LHCN-M2 (cell line): ENCODE results near the gene NOTCH1. TPM values are rescaled to one million over a fixed set of nuclear protein-coding genes. Genes with fewer than 3 reads are reported as not detected.

ENCODE experiments used
- DNase-seq: peaks from one replicate; pipeline ENCODE4 v3.0.0-alpha.2; 2012; ENCODE audit warnings: low read depth
- total RNA-seq: library from RNA; depleted of rRNA; stranded (reverse); fragments of >200 nt; gene quantifications from 2 replicates; pipeline ENCODE4 v1.2.3, GENCODE V29; 2014; rRNA removed

The NOTCH1 gene
- total RNA-seq, 1 experiment from 2014 or later: 9.1 TPM

DNA sequence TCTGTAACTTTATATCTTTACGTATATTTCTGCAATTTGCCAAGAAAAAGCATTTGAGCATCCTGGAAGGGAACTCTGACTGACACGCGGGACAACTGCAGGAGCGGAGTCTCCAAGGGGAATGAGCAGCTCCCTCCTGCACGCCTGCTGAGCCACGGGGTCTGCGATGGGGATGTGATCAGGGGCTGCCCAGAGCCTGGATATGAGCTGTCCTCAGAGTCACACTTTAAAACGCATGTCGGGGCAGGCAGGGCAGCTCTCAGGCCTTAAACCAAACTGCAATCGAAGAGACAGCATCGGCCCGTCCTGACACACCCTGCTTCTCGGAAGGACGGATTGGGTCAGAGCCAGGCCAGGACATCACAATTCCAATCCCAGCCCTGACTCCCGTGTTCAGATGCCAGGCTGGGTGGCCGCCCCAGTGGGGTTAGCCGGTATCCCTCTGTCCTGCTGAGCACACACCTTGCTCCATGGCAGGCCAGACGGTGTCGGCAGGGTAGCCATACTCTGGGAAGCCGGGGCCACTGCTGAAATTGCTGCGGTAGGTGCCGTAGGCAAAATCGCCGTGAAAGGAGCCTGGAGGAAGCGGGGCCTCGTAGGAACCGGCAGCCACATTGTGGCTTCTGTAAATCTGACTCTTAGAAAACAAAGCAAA is 80.2 kb downstream of the NOTCH1 start:
- no peak for DNase-seq

- no peak for DNase-seq
Measured at GRCh38 chr9:136464241-136464640, 81.6 kb downstream of the NOTCH1 start.

DNA sequence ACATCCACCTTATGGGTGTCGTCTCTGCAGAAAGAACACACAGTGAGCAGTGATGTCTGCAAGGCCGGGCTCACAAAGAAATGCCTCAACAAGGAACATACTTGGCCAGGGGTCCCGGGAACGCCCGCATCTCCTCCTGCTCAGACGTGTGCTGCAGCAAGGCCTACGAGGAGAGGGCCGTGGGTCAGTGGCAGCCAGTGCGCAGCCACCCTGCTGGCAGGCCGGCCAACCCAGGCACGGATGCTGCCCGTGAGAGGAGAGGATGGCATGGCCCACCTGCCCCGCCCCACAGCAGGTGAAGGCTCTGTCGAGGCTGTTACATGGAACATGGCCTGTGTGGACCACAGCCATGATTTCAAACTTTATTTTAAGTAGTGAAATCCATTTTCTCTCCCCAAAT is 82.3 kb downstream of the NOTCH1 start:
- no peak for DNase-seq

GRCh38 chr9:136462664-136463063 is 83.2 kb downstream of the NOTCH1 start:
- DNase-seq: no peak

DNA sequence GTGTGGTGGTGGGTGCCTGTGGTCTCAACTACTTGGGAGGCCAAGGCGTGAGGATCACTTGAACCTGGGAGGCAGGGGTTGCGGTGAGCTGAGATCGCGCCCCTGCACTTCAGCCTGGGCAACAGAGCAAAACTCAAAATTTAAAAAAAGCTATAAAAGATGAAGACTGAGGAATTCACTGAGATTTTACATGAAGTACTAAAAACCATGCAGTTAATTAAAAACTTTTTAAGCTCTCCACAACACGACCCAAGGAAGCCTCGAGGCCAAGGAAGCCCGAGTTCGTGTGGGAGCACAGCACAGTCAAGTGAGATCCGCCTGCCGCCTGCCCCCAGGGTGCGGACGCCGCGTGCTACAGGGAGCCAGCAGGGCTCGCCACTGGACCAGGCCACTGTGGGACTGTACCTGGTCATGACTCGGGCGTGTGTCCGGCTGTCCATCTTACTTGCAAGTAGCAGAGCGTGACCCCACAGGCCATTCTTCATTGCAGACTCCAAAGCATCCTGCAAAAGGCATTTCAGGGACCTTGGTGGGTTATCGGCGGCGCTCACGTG is 85.0 kb downstream of the NOTCH1 start:
- DNase-seq: no peak

- DNase-seq: no peak
Measured at GRCh38 chr9:136459425-136459824, 86.4 kb downstream of the NOTCH1 start.

DNA sequence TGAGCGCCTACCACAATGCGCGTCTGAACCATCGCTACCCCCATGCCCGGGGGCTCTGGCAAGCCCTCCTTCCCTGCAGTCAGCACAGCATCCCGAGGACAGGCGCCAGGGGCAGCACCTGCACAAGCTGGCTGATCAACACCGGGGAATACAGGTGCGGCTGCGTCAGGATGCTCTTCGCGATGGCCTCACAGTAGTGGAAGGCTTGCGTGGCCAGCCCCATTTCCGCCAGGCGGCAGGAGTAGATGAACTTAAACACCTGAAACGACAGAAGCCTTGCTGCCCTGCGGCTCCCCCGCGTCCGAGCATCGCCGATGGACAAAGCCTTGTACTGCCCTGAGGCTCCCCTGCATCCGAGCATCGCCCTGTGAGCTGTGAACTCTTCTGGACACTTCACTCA is 88.5 kb downstream of the NOTCH1 start:
- DNase-seq: no peak

GRCh38 chr9:136456258-136456657 is 89.6 kb downstream of the NOTCH1 start:
- DNase-seq: no peak

DNA sequence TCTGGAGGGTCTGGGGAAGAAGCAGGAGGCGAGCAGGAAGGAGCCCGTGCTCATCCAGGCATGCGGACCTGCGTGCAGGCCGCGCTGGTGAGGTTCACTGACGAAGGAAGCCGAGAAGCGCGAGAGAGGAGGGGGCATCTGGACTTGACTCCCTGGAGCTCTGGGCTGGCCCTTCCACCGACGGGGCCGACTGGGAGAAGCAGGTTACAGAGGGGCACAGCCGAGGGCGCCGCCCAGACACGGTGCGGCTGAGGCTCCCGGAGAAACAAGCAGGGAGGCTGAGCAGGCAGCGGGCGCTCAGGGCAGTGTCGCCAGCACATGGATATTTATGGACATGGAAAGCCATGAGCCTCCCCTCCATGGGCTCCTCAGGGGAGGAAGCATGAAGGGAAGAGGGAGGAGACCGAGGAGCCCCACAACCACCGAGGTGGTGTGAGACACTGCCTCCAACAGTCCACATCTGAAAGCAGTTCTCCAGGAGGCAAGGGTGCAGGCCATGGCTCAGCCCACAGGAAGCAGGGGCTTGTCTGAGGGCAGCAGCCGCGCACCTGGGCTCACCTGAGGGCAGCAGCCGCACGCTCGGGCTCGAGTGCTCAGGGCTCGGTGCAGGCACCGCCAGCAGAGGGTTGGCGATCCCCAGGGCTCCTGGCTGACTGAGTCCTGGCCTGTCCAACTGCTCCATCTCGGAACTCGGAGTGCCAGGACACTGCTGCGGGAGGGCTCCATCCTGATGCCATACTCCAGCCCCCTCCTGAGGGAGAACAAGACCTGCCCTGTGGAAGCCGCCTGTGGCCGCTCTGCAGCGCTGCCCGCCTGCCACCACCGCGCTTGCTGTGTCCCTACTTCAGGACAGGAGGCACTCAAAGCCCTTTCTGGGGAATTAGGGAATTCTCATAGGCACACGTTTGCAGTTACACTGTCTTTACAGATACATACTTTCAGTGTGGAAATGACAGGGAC is 90.5 kb downstream of the NOTCH1 start:
- DNase-seq: no peak

DNA sequence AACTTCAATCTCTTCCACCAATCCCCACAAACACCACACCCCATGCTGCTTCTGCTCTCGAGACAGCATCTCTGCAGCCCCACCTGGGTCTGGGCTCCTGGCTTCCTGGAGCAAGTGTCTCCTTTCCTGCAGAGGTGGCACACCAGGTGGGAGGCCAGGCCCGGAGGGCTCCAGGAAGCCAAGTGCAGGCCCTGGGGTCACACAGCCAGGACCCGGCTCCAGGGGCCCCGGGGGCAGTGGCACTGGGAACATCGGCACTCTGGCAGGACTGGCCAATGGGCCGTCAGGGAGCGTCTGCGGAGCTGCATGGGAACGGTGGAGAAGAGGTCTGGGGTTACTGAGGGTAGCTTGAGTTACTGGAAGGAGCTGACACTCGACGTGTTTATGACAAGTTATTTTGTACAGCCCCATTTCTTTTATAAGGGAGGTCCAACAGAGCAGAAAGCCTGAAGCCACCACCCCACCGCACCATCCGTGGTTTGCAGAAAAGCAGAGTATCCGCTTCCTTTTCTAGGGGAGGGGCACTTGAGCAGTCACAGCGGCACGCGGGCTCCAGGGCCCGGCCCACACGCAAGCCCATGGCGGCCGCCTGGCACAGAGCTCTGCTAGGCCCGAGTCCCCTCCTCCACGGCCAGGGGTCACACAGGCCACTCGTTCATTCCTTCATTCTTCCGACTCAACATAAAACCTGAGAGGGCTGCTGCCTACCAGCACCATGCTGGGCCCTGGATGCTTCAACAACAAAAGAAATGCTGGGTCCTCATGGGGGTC is 91.6 kb downstream of the NOTCH1 start:
- DNase-seq: no peak

DNA sequence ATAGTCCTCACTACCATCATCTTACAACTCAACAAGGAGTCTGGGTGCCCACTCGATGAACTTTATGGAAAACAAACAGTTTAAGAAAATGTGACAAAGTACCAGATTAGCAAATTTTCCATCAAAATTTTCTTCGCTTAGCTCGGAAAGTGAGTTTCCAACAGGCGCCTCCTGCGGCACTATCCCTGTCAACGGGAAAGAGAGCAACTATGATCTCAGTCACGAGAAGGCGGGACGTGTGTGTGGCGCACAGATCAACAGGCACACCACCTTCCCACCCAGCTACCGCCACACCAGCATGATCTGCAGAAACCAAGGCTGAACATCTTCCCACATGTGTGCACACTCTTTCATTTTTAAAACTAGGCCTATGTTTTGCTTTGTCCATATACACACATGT is 92.5 kb downstream of the NOTCH1 start:
- DNase-seq: no peak

- DNase-seq: no peak
Measured at GRCh38 chr9:136451221-136451877, 94.5 kb downstream of the NOTCH1 start.

- no peak for DNase-seq
Measured at GRCh38 chr9:136448655-136449054, 97.2 kb downstream of the NOTCH1 start.

GRCh38 chr9:136447173-136447778 is 98.6 kb downstream of the NOTCH1 start:
- DNase-seq: no peak

- no peak for DNase-seq
Measured at GRCh38 chr9:136445799-136446198, 100.0 kb downstream of the NOTCH1 start.

Other genes starting within 250 kb of the NOTCH1 start
- gene CCDC187, start 242.0 kb downstream of the NOTCH1 start, total RNA-seq: not detected in 2 replicates
- gene GPSM1, start 218.5 kb downstream of the NOTCH1 start, total RNA-seq: 34.1 and 34.4 TPM in 2 replicates
- 51.2 and 52.0 TPM in 2 replicates for gene DNLZ, start 182.3 kb downstream of the NOTCH1 start, total RNA-seq
- 0.19 and 0.86 TPM in 2 replicates for gene CARD9, start 172.4 kb downstream of the NOTCH1 start, total RNA-seq
- 9.2 and 9.4 TPM in 2 replicates for gene SNAPC4, start 145.9 kb downstream of the NOTCH1 start, total RNA-seq
- 66.4 and 66.5 TPM in 2 replicates for gene ENTR1, start 135.4 kb downstream of the NOTCH1 start, total RNA-seq
- gene PMPCA, start 135.4 kb downstream of the NOTCH1 start, total RNA-seq: 46.9 and 54.2 TPM in 2 replicates
- 13.5 and 14.2 TPM in 2 replicates for gene INPP5E, start 106.2 kb downstream of the NOTCH1 start, total RNA-seq
- 25.5 and 28.9 TPM in 2 replicates for gene SEC16A, start 63.0 kb downstream of the NOTCH1 start, total RNA-seq
- gene EGFL7, start 116.9 kb upstream of the NOTCH1 start, total RNA-seq: 7.6 and 8.9 TPM in 2 replicates
- gene AGPAT2, start 141.4 kb upstream of the NOTCH1 start, total RNA-seq: 36.2 and 40.2 TPM in 2 replicates
- gene DIPK1B, start 166.5 kb upstream of the NOTCH1 start, total RNA-seq: 0.77 TPM in 1 of 2 replicates, not detected in the other
- not detected in 2 replicates for gene LCN10, start 196.9 kb upstream of the NOTCH1 start, total RNA-seq
- not detected in 2 replicates for gene LCN6, start 202.5 kb upstream of the NOTCH1 start, total RNA-seq
- gene LCN8, start 212.2 kb upstream of the NOTCH1 start, total RNA-seq: not detected in 2 replicates
- gene LCN15, start 218.5 kb upstream of the NOTCH1 start, total RNA-seq: not detected in 2 replicates
- 61.2 and 76.3 TPM in 2 replicates for gene TMEM141, start 245.3 kb upstream of the NOTCH1 start, total RNA-seq